A549 (cell line): ENCODE data around the gene LPAR1.

ENCODE experiments used
- BCL3 ChIP-seq: fragments of >200 bp; sonication (Bioruptor Twin); formaldehyde crosslinking; IDR thresholded peaks from 3 replicates; pipeline ENCODE4 v1.6.1; 2016
- CBX8 ChIP-seq: fragments of 200-600 bp; sonication (generic); IDR thresholded peaks from 2 replicates; pipeline ENCODE4 v1.6.1; 2016
- CHD2 ChIP-seq: fragments of 150-350 bp; IDR thresholded peaks from 2 replicates; pipeline ENCODE4 v1.6.1; 2014; ENCODE audit warnings: low read length; ENCODE audit not compliant: partially characterized antibody
- CTCF ChIP-seq: fragments of >200 bp; sonication (Bioruptor Twin); formaldehyde crosslinking; IDR thresholded peaks from 3 replicates; pipeline ENCODE4 v1.5.1; 2016
- EHMT2 ChIP-seq: fragments of 200-600 bp; sonication (generic); IDR thresholded peaks from 2 replicates; pipeline ENCODE4 v1.6.1; 2016; ENCODE audit warnings: antibody characterized with exemption, low read depth, mild to moderate bottlenecking, moderate library complexity
- HOXB13 ChIP-seq: fragments of 250-450 bp; sonication (Bioruptor Pico); IDR thresholded peaks from 2 replicates; pipeline ENCODE4 v1.5.0; 2020; ENCODE audit warnings: low read depth, mild to moderate bottlenecking, moderate library complexity
- MAX ChIP-seq: IDR thresholded peaks from 2 replicates; pipeline ENCODE4 v1.6.1; 2012
- MAZ ChIP-seq: fragments of 150-350 bp; IDR thresholded peaks from 2 replicates; pipeline ENCODE4 v1.6.1; 2014; ENCODE audit warnings: antibody characterized with exemption, low read depth, low read length, borderline replicate concordance
- POLR2A ChIP-seq: IDR thresholded peaks from 2 replicates; pipeline ENCODE4 v1.6.1; 2012; ENCODE audit warnings: mild to moderate bottlenecking, low read length
- RFX5 ChIP-seq: fragments of 450-650 bp; IDR thresholded peaks from 2 replicates; pipeline ENCODE4 v1.7.1; 2014; ENCODE audit warnings: antibody characterized with exemption, mild to moderate bottlenecking, moderate library complexity
- USF2 ChIP-seq: fragments of 450-650 bp; IDR thresholded peaks from 2 replicates; pipeline ENCODE4 v1.6.1; 2014; ENCODE audit warnings: antibody characterized with exemption
- ZNF302 ChIP-seq: fragments of 250-450 bp; sonication (Bioruptor Pico); IDR thresholded peaks from 2 replicates; pipeline ENCODE4 v1.9.0; 2021; ENCODE audit warnings: inconsistent platforms, mild to moderate bottlenecking, moderate library complexity

GRCh38 chr9:110842986-110843385, 195.3 kb downstream of the LPAR1 start:
- TF ChIP-seq ZNF302 (no peak), USF2 (no peak), CTCF (no peak), CHD2 (no peak), MAX (no peak), RFX5 (no peak), BCL3 (no peak), CBX8 (no peak), EHMT2 (no peak), POLR2A (no peak), HOXB13 (CRISPR knock-in tag) (no peak), MAZ (no peak)
